Body of pancreas (tissue), 4 donors: ENCODE data around the gene AMELX.

Experiments used
- POLR2A ChIP-seq, 3 donors: fragments of 450-650 bp; IDR thresholded peaks; one replicate each; pipeline ENCODE4 v1.6.1; 2016; ENCODE audit warnings: antibody characterized with exemption in 3 of 3, mild to moderate bottlenecking in 2 of 3
- TF ChIP-seq, protein P1 (sequence below), 7 experiments: fragments of 450-650 bp in 4 of 7; fragments of 200-600 bp in 3 of 7; sonication (generic) in 3 of 7; IDR thresholded peaks; one replicate each; pipeline ENCODE4 v1.5.1; 2016 to 2019; ENCODE audit warnings: antibody characterized with exemption in 7 of 7

DNA sequence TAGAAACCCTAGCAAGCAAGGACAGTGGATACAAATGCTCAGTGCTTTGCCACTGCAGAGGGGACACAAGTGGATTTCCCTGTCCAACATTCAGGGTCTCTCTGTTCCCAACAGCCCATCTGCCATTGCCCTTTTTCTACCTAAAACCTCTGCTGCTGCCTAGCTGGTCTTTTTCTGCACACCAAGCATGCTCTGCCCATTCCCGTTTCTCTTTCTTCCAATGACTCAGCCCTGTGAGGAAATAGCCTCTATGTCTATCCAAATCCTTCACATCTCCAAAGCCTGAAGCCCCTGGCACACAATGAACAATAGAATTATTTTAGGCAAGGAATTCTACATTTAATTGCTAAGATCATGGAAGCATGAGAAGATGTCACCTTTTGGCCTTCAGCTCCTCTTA is 5.7 kb upstream of the AMELX start:
- TF ChIP-seq, protein P1, sequence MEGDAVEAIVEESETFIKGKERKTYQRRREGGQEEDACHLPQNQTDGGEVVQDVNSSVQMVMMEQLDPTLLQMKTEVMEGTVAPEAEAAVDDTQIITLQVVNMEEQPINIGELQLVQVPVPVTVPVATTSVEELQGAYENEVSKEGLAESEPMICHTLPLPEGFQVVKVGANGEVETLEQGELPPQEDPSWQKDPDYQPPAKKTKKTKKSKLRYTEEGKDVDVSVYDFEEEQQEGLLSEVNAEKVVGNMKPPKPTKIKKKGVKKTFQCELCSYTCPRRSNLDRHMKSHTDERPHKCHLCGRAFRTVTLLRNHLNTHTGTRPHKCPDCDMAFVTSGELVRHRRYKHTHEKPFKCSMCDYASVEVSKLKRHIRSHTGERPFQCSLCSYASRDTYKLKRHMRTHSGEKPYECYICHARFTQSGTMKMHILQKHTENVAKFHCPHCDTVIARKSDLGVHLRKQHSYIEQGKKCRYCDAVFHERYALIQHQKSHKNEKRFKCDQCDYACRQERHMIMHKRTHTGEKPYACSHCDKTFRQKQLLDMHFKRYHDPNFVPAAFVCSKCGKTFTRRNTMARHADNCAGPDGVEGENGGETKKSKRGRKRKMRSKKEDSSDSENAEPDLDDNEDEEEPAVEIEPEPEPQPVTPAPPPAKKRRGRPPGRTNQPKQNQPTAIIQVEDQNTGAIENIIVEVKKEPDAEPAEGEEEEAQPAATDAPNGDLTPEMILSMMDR (IDR thresholded peaks at IDR 0.05) = no peak
- no peak for TF ChIP-seq POLR2A (IDR thresholded peaks at IDR 0.05)
